NCI-H1694 (cell line): ENCODE measurements around the gene CCDC27.

Experiments
- DNase-seq: peaks from one replicate; lab custom pipeline; 2025; lab: John Stamatoyannopoulos, UW

CCDC27 gene

GRCh38 chr1:3759796-3760195, 7.5 kb downstream of the CCDC27 start:
- no peak for DNase-seq

GRCh38 chr1:3761296-3762010, 9.2 kb downstream of the CCDC27 start:
- no peak for DNase-seq

DNA sequence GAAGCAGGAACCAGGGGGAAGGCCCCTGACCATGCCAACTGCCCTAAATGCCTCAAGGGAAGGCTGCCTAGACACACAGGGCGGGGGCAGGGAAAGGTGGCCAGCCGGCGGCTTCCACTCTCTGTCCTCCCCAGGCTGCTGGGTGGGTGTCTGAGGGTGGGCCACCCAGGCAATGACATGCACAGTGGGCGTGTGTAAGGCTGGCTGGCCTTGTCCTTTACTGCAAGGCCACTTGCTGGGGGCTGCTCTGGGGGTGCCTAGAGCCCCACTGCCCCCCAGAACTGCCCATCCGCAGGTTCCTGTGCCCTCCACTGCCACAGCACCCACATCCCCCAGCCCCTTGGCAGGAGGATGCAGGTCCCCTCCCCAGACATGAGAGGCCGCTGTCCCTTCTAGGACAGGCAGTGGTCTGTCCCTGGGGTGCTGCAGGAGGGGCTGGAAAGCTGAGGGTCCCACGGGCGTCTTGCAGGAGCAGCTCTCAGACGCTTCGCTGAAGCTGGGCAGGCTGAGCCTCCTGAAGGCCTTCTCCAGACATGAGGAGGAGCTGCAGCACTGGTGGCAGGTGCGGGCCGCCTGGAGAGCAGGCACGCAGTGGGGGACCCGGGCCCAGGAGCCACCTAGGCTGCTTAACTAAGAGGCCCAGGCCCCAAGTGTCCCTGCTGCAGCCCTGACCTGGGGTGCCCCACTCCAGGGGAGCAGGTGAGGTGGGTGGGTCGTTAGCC, 10.1 kb downstream of the CCDC27 start:
- DNase-seq: no peak

DNA sequence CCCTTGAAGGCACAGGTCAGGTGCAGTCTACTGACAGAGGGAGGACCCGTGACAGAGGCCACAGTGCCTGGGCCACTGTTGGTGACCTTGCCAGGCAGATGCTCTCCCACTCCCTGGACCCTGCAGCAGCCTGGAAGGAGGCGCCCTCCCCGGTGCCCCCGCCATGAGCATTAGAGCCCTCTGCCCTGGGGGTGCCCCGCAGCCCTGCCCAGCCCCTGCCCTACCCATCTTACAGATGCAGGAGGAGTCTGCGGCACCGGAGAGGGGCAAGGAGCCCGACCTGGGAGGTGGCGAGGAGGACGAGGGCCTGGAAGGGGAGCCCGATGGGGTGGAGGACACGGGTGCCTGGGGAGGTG, 10.6 kb downstream of the CCDC27 start:
- DNase-seq: no peak

DNA sequence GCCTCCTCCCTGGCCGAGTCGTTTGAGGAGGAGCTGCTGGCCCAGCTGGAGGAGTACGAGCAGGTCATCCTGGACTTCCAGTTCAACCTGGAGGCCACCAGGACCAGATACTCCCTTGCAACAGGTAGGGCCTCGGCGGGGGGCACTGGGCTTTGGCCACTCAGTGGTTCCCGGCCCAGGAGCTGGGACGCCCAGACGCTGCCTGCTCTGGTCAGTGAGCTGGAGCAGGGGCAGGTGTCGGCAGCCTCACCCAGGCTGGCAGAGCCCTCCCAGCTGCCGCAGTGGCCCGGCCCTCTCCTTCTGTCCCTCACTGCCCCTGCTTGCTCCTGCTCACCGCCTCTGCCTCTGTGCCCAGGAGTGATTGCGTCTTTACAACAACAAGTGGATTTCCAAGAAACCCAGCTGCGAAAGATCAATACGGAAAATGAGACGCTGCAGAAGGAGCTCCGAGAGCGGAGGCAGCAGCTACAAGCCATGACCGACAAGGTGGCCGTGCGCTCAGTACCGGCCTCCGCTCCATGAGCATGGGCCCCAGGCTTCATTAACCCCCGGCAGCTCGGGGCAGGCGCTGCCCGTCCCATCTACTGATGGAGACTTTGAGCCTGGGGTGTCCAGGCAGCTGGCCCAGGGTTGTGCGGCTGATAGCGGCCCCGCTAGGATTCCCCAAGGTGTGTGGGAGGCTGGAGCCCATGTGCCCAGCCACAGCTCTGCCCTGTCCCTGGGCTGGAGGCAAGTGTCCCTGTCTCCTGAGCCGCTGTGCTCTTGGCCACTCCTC, 11.3 kb downstream of the CCDC27 start:
- DNase-seq: no peak

- no peak for DNase-seq
Observed at GRCh38 chr1:3767328-3767925, 15.2 kb downstream of the CCDC27 start.

DNA sequence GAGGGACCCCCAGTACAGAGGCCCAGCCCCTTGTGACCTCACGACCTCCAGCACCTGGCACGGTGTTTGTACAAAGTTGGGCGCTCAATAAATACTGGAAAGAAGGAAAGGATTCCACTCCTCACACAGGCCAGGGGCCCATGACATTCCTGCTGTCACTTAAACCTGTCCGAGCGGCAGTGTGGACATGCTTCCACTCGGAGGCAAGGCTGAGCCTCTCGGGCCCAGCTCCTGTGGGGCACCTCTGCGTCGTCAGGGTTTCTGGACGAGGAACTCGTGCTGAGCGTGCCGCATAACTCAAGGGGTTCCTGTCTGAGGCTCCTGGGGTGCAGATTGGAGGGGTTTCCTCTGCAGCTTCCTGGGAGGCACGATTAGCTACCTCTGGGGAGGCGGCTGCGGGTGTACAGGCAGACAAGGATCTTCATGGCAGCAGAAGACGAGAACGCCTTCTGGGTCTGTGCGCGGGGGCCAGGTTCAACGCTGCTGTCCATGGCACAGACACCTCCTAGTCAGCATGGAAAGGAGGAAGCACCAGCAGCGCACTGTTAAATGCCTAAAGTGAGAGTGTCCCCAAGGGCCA, 16.7 kb downstream of the CCDC27 start:
- DNase-seq: no peak

DNA sequence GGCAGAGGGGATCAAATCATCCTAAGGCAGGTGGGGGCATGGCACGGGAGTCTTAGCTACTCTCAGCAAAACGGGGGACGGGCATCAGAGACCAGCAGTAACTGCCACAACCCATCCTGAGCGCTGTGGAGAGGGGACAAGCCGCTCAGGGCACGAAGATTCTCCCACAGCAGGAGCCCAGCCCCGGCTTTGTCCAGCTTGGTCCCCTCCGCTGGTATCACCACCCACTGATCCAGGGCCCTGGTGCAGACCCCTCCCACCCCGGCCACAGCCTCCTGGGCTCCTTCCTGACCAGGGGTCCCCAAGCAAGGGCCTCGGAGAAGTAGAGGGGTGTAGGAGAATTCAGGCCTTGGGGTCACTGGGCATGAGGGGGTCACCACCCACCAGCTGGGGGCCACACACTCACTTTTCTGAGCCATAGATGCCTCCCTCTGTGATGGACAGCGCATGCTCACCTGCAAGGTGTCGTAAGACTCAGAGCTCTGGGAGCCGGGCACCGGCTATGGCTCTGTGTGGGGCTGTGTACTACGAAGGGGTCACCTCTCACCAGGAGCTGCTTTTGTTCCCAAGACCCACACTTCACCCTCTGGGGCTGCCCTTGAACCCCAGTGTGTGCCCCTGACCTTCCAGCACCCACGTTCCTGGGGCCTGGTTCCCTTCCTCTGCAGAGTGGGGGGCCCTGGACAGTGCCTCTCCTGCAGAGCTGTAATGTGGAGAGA, 18.0 kb downstream of the CCDC27 start:
- DNase-seq: no peak

GRCh38 chr1:3771108-3772026, 19.1 kb downstream of the CCDC27 start:
- no peak for DNase-seq

DNA sequence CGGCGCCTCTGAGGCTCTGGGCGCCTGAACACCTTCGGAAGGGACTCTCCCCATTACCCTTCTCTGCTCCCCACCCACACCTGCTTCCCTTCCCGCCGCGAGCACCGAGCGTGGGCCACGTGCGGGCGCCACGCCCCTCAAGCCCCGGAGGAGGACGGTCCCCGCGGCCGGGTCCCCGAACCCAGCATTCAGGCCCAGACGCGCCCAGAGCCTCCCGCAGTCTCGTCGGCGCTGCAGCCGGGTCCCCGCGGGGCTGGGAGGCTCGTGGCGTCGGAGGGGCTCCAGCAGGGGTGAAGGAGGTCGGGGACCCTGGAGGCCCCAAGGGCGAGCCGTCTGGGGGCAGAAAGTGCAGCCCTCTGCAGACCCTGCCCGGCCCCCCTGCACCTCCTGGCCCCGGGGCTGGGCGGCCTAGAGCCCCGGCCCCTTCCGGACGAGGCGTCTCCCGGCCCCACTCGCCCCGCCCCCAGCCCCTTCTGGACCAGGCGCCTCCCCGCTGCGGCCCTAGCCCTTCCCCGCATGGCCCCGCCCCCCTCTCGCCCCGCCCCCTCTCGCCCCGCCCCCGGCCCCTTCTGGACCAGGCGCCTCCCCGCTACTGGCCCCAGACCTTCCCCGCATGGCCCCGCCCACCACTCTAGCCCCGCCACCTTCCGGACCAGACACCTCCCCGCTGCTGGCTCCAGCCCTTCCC, 19.9 kb downstream of the CCDC27 start:
- DNase-seq: no peak

DNA sequence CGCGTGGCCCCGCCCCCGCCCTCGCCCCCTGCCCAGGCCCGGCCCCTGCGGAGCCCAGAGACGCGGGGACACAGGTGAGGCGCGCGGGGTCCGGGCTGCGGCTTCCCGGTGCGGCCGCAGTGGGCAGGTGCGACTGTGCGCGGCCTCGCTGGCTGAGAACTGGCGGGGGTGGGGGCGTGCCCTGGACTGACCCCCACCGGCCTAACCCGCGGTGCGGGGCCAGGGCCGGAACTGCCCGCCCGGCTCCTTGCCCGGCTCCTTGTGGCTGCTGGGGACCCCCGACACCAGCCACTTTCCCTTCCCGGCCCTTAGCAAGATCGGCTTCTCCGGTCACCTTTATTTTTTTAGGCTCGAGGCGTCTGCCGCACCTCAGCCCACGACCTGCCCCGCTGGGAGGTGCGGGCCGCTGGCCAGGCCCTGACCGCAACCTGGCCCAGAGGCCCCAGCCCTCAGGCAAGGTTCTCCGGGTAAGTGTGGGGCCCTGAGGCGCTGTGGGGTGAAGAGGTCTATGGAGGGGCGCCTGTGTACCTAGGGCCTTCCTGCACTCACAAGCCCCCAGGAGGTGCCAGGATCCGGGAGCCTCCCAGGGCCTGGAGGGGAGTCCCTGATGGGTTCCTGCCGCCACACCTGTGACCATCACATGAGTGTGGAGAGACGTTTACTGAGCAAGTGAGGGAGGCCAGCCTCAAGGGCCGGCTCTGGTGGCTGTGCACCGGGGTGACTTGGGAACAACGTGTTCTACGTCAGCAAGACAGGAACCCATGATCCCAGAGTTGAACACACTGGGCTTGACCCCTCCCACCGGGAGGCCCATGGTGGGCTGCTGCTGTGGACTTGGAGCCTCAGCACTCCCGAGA, 20.7 kb downstream of the CCDC27 start, which contains the start of gene SMIM1:
SMIM1 (plus strand) TSS at position 35 of the 857 bp plus-strand sequence. CDS start 2,625 bp downstream, outside the sequence.
- DNase-seq: no peak

DNA sequence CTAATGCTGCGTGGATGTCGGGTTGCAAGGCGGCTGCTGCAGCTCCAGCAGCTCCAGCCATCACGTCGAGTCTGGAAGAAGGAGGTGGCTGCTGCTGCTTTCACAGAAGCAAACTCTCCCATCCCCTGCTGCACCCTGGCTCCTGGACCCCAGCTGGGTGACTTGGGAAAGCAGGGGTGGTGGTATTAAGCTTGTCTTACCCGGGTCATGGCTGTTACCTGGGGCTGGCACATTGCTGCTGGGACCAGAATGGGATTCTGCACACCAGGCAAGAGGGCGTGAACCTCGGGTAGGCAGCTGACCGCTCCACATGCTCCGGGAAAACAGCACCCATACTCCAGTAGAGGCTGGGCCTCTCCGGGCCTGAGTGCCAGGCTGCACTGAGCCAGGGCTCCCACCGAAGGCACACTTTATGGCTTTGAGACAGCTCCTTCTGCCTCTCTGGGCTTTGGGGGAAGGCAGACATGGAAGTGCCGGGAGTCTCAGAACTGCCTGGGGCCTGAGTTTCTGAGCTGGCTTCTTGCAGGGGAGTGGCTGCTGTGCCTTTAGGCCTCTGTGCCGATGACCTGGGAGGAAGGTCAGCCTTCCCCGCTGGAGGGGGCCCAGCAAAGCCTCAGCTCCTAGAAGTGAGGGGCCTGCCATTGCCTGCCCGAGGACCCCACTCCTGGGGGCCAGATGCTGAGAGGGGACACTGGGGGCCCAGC, 21.5 kb downstream of the CCDC27 start:
- no peak for DNase-seq

DNA sequence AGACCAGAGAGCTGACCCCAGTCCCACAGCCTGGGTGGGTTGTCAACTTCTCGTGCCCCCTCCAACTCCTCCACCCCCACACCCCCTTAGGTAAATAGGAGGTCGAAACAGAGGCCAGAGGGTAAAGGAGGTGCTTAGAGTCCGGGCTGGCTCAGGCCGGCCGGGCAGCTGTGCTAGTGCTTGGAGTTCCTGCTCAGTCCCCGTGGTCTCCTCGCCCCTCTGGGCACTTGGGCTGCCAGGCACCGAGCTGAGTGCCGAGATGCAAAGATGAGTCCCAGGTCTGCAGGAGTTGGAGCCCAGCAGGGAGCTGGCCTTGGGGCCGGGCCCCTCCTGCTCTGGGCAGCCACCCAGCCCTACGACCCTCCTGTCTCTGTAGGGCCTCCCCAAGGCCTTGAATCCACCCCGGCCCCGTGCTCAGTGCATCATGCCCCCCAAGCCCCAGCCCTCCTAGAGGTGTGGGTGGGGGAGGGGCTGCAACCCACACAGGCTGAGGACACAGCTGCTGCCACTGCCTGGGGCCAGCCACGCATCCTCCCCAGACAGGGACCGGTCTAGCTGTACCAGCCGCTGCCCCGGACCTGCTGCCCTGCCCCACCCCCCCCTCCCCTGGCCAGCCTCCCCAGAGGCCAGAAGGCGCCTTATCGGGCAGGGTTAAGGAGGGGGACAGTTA, 22.2 kb downstream of the CCDC27 start:
- DNase-seq: no peak

DNA sequence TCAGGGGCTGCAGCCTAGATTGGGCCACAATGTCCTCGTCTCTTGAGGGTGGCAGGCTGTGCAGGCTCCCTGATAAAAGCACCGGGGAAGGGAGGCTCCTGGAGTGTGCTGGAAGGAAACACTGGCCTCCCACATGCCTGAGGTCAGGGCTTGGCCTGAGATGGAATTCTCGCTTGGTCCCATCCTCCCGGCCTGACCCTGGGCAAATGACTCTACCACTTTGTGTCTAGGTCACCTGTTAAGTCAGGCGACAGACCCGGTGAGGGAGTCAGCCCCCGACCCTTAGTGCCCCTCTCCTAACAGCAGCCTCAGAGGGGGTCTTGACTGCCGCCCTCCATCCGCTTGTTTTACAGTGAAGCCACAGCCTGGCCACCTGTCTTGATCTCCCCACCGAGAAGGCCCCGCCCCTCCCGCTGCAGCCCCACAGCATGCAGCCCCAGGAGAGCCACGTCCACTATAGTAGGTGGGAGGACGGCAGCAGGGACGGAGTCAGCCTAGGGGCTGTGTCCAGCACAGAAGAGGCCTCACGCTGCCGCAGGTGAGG, 22.8 kb downstream of the CCDC27 start:
- no peak for DNase-seq

DNA sequence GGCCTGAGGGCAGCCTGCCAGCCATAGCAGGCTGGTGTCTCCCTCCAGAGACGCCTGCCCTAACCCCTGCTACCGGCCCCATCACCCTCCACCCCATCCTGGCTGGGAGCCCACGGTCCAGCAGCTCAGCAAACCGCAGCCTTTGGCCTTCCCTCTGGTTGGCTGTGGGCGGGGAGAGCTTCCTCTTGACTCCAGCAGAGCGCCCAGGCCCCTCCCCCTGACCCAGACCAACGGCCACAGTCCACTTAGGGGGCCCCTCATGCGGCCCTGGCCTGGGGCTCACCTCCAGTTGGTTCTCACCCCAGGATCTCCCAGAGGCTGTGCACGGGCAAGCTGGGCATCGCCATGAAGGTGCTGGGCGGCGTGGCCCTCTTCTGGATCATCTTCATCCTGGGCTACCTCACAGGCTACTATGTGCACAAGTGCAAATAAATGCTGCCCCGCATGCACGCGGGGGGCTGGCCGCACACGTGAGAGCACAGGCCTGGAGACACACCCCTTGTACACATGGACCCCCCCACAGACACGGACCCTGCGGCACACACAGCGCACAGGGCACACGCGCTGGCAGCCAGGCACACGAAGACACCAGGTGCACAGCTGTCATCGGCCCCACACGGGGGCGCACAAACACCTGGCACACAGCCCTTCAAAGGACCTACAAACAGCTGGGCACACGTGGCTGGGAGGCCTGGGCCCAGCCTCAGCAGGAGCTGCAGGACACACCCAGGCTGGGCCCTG, 23.4 kb downstream of the CCDC27 start:
- DNase-seq: no peak

GRCh38 chr1:3776231-3776961, 24.1 kb downstream of the CCDC27 start:
- no peak for DNase-seq
